KOPT-K1 (cell line): ENCODE measurements around the gene ZNF750.
A peak's percentile ranks its signal among the peaks of the same experiment; 100 is the strongest.

ENCODE experiments used
- H3K27ac ChIP-seq: fragments of 200-600 bp; sonication (generic); 2 replicates; pipeline ENCODE4 v1.5.1; 2016; ENCODE audit warnings: antibody characterized with exemption, mild to moderate bottlenecking, low read depth, low read length; ENCODE audit not compliant: poor library complexity, severe bottlenecking
- H3K36me3 ChIP-seq: fragments of 200-600 bp; sonication (generic); 2 replicates; pipeline ENCODE4 v1.5.1; 2017; ENCODE audit warnings: antibody characterized with exemption, mild to moderate bottlenecking, low read length, moderate library complexity; ENCODE audit not compliant: insufficient read depth
- H3K9me3 ChIP-seq: fragments of 200-600 bp; sonication (generic); 2 replicates; pipeline ENCODE4 v1.5.1; 2017; ENCODE audit warnings: antibody characterized with exemption, low read length, mild to moderate bottlenecking; ENCODE audit not compliant: insufficient read depth, poor library complexity, severe bottlenecking

ZNF750 gene

DNA sequence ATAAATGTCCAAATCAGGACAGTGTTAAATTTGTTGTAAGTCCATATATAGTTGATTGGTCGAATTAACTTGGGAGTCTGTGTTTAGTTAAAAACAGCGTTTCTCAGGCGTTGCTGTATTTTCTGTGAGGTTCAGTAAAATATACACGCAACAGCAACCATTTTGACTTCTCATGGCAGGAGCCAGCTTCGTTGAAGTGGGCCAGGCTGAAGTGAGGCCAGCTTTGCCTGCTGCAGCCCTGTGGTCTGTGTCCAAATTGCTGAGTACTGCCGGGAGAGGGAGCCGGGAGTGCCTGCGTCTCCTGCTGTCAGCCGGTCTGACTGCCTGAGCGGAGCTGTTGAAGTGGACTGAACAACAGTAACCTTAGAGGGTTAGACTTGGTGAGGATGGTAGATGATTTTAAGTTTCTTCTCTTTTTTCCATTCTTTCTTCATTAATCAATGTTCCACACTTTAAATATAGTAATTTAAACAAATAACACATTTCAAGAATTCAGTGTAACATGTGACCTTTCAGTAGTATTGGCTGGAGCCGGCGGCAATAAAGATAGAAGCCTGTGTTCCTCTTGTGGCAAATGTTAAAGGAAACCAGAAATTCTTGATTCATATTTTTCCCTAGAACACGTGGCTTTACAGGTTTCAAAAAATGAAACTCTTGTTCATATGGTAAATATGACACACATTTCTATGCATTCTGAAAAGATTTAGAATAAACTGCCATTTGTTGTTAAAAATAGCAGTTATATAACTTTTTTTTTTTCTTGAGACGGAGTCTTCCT lies 37.0 kb upstream of the ZNF750 start:
- Histone ChIP-seq H3K9me3 (no peaks in the 10 kb centered on the region), H3K27ac (peak overlapping the region; percentile 17)

DNA sequence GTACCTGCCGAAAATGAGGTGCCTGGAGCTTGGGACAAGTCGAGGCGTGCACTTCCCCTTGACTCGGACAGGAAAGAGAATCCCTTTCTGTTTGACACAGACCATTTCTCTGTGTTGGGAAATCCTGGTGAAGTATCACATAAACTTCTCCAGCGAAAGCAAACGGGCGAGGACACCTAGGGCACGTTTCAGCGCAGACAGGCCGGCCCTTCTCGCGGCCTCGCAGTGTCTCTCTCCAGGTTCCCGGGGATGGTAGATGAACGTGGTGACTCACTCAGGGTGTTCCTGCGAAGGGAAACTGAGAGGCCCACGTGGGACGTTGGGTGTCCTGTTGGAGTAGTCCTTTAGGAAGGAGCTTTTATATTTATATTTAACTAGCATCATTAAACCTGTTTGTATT lies 36.3 kb upstream of the ZNF750 start:
- H3K9me3 ChIP-seq = no peaks in the 10 kb centered on the region
- peaks cover 62% of the 10 kb centered on the region for H3K36me3 ChIP-seq
- no peak overlapping the region for H3K27ac ChIP-seq

More for the DNA sequence above, 37.0 kb upstream of the ZNF750 start:
- peaks cover 55% of the 10 kb centered on the region for H3K36me3 ChIP-seq

DNA sequence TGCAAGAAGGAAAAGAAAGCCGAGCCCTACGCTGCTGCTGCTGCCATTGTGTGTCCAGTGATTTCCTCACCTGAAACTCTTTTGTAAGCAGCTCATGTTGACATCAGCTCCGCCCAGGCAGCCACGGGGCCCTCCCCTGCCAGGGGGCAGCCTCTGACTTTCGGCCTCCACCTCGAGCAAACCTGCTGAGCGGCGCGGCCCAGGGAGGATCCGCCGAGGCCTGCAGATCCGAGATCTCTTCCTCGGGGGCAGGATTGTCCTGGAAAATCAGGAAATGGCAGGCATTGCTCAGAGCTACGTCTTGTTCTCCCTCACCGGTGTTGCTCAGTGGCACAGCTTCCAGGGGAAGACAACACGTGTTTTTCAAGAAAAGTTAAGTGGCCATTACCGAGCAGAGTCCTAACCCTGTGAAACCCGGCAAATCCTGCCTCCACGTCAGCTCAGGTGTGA lies 35.6 kb upstream of the ZNF750 start:
- peaks cover 69% of the 10 kb centered on the region for H3K36me3 ChIP-seq
- H3K9me3 ChIP-seq = no peaks in the 10 kb centered on the region
- H3K27ac ChIP-seq = no peak overlapping the region

DNA sequence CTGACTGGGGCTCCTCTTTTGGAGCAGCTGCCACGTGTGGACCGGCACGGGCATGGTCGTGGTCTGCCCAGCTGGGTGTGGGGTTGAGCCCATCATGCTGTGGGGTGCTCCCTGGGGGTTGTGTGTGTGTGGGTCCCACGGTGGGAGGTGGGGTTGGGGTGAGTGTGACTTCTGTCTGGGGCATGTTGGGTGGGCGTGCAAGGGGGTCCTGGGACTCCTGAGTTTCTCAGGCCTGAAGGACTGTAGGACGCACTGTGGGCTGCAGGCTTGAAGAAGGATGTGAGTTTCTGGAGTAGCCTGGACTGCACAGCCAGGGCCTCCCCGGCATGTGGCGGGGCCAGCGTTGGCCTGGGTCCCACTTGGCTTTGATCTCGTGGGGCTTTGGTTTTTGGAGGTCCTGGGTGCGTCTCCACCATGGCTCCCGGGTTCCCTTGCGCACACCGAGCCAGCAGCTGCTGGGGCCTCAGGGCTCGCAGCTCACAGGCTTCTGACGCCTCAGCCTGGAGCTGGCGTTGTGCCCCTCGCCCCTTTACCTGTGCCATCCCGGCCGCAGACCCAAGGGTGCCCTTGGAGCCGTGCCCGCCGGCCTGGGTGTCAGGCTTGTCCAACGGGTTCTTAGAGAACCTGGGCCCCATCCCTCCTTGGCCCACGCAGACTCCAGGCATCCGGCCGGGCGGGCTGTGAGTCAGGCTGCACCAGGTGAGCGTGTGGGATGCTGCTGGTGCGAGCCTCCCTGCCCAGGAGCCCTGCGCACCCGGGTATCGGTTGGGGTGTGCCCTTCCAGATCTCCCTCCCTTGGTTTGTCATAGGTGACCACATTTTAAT lies 34.4 kb upstream of the ZNF750 start:
- Histone ChIP-seq H3K27ac (no peak overlapping the region), H3K36me3 (peaks cover 70% of the 10 kb centered on the region), H3K9me3 (no peaks in the 10 kb centered on the region)

DNA sequence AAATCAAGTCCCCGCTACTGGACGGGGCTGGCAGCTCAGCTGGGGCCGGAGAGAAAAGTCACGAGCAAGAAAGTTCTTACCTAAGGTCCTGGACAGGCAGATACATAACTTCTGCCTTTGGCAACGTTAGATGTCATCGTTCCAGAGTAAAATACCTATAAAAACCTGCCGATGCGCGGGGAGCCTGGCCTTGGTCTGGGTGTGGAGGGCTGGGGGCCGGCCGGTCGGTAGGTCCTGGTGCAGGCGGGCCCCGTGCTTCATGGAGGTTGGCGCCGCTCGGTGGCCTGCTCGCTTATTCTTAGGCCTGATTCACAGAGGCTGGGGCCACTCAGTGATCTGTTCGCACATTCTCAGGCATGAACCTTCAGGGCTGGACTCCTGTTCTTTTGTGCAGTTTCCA lies 33.7 kb upstream of the ZNF750 start:
- Histone ChIP-seq H3K9me3 (no peaks in the 10 kb centered on the region), H3K27ac (no peak overlapping the region), H3K36me3 (peaks cover 66% of the 10 kb centered on the region)

DNA sequence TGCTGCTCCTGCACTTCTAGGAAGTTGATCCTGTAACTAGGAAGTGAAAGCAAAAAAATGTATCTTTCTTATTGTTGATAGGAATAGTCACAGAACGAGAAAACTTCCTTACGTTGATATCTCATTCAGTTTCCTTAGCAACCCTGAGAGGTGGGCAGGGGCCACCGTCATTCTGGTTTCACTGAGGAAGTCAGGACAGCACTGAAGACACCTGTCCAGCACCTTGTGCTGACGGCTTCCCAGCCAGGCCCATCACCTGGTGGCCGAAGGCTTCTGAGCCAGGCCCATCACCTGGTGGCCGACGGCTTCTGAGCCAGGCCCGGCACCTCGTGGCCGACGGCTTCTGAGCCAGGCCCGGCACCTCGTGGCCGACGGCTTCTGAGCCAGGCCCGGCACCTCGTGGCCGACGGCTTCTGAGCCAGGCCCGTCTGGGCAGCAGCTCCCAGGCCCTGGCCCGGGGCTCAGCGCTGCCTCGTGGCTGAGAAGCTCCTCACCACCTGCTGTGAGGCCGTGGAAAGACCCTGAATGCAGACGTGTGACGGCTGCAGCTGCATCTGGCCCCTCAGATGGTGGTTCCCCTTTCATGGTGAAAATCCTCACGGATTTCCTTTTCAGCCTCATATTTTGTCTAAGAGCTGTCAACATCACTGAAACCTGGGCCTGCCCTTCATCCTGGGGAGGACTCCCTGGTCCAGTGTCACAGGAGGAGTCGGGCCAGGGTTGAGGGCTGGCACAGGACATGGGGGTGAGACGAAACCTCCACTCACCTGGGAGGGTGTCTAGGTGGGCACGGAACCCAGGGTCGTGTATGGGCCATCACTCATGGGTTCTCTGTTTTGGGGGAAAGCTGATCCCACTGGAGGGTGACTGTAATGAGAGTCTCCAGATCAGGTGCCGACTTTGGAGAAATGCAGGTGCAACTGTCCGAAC lies 33.0 kb upstream of the ZNF750 start:
- Histone ChIP-seq H3K27ac (no peak overlapping the region), H3K9me3 (no peaks in the 10 kb centered on the region), H3K36me3 (peaks cover 61% of the 10 kb centered on the region)

DNA sequence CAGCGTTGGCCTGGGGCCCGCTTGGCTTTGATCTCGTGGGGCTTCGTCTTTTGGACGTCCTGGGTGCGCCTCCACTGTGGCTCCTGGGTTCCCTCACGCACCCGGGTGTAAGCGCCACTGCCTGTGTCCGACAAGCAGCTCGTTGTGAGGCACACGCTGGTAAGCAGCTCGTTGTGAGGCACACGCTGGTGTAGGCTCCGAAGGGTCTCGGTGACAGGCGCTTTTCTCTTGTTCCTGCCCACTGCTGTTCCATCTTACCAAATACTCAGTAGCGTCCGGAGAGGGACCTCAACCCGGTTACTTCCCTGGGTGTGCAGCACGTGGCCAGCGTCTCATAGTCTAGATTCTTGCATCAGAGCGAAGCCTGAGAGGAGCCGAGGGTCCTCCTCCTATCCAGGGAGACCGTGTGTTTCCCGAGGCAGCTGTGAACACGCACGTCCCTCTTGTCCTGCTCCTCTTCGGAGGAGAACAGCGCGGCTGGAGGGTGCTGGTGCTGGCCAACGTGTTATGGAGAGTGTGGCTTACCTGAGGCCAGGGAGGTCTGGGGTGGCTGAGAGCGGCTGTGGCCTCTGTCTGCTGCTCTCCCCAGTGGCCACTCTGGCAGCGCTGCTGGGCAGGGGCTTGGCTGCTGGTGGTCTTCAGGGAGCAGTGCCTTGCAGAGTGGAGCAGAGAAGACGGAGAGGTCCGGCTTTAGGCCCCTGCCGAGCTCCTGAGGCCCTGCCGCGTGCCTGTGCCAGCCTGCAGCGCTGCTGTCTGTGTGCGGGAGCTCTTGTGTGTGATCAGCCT lies 32.1 kb upstream of the ZNF750 start:
- H3K9me3 ChIP-seq = no peaks in the 10 kb centered on the region
- H3K36me3 ChIP-seq = peaks cover 65% of the 10 kb centered on the region
- H3K27ac ChIP-seq = no peak overlapping the region

DNA sequence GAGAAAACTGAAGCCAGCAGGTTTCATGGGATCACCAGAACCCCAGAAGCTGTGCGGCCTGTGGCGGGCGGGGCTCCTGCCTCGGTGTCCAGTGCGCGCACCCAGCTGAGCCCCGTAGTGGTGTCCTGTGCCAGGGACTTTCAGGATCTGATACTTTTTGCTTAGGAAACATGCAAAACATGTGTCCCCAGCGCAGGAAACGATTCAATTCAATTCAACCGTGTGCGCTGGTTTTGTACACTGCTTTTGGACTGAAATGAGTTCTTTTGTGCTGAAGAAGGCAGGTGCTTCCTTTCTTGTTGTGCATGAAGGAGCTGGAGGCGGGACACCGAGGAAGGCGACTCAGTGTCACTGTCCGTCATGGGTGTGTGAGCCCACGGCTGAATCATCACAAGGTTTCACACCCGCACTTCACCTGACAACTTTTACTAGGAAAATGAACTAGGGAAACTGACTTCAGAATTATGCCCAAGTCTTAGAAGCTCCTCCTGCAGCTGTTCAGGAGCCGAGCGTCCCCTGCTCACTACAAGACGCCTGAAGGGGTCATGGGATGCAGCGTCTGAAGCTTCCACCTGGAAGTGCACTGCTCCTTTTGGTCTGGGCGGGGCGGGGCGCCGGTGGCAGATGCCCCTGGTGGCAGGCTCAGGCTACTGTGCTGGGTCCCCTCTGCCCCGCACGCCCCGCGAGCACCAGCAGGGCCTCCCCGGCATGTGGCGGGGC lies 31.4 kb upstream of the ZNF750 start:
- H3K36me3 ChIP-seq = peaks cover 69% of the 10 kb centered on the region
- no peaks in the 10 kb centered on the region for H3K9me3 ChIP-seq
- no peak overlapping the region for H3K27ac ChIP-seq

DNA sequence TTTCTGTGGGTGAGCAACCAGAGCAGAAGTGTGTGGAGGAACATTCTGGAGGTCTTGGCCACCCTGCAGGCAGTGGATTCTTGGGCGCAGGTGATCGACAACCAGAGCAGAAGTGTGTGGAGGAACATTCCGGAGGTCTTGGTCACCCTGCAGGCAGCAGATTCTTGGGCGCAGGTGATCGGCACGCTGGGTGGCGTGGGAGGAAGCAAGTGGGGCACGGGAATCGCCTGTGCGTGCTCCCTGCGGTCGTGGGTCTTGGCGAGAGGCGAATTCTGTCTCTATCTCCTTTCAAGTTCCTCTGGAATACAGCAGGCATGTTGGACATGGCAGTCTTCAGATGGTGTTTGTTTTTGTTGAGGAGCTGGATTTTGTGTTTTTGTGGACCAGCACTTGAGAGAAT lies 30.7 kb upstream of the ZNF750 start:
- Histone ChIP-seq H3K36me3 (peaks cover 67% of the 10 kb centered on the region), H3K9me3 (no peaks in the 10 kb centered on the region), H3K27ac (no peak overlapping the region)

DNA sequence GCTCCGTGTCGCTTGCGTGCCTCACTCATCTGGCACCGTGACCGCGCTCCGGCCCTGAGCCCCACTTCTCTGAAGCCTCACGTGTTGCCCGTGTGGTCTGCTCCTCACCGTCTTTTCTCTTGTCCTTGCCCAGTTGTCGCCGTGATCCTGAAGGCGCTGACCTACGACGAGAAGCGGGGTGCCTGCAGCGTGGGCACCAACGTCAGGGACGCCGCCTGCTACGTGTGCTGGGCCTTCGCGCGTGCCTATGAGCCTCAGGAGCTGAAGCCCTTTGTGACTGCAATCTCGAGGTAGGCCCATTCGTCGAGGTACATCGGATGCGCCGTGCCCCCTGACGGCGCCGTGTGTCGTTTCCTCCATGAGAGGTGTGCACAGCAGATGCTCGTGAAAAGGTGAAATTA lies 30.3 kb upstream of the ZNF750 start:
- Histone ChIP-seq H3K9me3 (no peaks in the 10 kb centered on the region), H3K36me3 (peaks cover 63% of the 10 kb centered on the region), H3K27ac (no peak overlapping the region)

DNA sequence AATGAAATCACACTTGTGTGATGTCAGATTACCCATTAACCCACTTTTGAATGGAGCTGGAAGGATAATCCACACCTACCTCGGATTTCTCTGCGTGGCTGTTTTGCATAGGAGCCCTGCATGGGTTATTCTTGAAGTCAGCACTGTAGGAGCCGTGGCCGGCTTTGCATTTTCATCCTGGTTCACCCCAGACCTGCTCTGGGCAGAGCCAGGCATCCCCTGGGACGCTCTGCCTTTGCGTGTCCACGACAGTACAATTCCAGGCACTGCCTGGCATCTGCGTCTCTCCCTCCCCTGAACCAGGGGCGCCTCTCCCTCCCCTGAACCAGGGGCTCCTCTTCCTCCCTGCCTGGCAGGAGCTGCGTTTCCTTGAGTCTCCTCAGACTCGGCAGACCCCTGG lies 29.7 kb upstream of the ZNF750 start:
- no peak overlapping the region for H3K27ac ChIP-seq
- H3K9me3 ChIP-seq = no peaks in the 10 kb centered on the region
- peaks cover 62% of the 10 kb centered on the region for H3K36me3 ChIP-seq

DNA sequence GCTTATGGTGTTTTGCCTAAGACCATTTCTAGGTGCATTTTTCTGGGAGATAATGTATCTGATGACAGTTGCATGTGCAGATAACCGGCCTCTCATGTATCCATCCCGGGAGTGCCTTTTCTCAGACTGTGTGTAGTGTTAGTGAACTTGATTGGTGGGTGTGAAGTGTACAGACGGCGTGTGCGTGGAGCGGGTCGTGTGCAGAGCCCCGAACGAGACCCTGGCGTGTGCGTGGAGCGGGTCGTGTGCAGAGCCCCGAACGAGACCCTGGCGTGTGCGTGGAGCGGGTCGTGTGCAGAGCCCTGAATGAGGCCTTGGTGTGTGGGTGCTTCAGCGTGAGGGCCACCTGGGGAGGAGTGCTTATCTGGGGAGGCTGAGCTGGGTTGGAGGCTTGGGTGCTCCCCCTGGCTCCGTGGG lies 28.9 kb upstream of the ZNF750 start:
- H3K36me3 ChIP-seq = peaks cover 56% of the 10 kb centered on the region
- H3K9me3 ChIP-seq = no peaks in the 10 kb centered on the region
- H3K27ac ChIP-seq = no peak overlapping the region

DNA sequence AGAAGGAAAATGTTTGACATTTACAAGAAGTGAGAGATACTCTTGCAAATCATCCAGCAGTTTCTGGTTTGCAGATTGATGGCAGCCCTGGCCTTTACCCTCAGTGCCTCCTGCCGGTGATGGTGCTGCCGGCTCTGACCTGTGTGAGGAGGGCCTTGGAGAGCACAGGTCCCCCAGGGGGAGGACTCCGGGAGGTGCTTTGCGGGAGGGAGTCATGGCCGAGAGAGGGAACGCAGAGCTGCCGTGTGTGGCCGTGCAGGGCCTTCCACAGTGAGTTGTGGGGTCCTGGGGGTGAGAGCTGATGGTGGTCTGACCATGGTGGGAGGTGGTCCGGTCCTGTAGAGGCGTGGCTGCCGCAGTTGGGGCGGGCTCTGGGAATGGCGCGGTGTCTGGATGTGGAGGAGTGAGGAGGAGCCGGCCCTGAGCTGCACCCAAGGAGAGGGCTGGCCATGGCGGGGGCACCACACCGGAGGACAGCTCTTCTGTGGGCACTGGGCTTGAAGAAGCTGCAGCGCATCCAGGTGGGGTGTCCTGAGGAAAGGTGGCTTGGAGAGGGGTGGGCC lies 28.0 kb upstream of the ZNF750 start:
- Histone ChIP-seq H3K36me3 (peaks cover 48% of the 10 kb centered on the region), H3K27ac (no peak overlapping the region), H3K9me3 (no peaks in the 10 kb centered on the region)
